ENCODE data around the gene CEACAM20. TPM values are rescaled to one million over a fixed set of nuclear protein-coding genes. Genes with fewer than 3 reads are reported as not detected.
A peak's percentile ranks its signal among the peaks of the same experiment; 100 is the strongest.

The CEACAM20 gene
- total RNA-seq (2022) (0.17 and 0.28 TPM in 2 replicates), Bru-seq, nascent RNA (percentile 19 among the genes with signal in this experiment), BruChase-seq, experiment 1, labeled RNA remaining after a 6-hour chase (percentile 27 among the genes with signal in this experiment), BruChase-seq, experiment 2, labeled RNA remaining after a 2-hour chase (percentile 21 among the genes with signal in this experiment)
- long read RNA-seq = 0 reads

DNA sequence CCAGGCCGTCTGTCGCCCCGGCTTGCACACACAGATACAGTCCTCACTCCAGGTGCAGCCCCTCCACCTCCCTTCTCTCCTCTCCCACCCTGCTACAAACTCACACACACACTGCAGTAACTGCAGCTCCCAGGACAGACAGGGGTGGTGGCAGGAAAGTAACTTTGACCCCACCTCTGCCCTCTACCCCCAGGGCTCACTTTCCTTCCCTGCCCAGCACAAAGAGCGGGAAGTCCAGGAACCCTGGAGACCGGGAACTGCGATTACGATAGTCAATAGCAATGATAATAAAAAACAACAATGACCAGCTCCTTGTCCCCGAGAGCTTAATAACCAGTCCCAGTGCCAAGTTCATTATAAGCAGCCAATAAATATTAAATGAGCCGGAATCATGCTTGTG lies at the start of gene CEACAM20:
Gene CEACAM20 (minus strand): TSS at position 140 of the 400 bp plus-strand sequence. CDS start 166 bp downstream, outside the sequence.
- Mint-ChIP-seq H3K4me1 (ENCODE audit: low read depth, unreplicated experiment) (peaks cover 17% of the 10 kb centered on the region), H3K27me3 (ENCODE audit: unreplicated experiment) (peaks cover 55% of the 10 kb centered on the region), H3K4me3 (ENCODE audit: low read depth, unreplicated experiment) (no peak within 1 kb of the TSS), H3K36me3 (ENCODE audit: insufficient read depth, unreplicated experiment) (no peaks in the 10 kb centered on the region), H3K27ac (ENCODE audit: unreplicated experiment) (no peak within 1 kb of the TSS), H3K9me3 (ENCODE audit: low read depth, unreplicated experiment) (no peaks in the 10 kb centered on the region)
- CTCF ChIA-PET = interaction anchor here (0.6 to 1.5 kb wide), 3 partner anchors 13 to 42 kb away, joined by 3 to 5 read pairs (median 4); no protein-coding TSS in a partner anchor
- DNase-seq = no peak
- intact Hi-C loops (cut with micrococcal nuclease; ENCODE audit: unreplicated experiment) = no loop called here
- no TSS peak for BruUV-seq (replicated peaks)
- TF ChIP-seq, protein P1, sequence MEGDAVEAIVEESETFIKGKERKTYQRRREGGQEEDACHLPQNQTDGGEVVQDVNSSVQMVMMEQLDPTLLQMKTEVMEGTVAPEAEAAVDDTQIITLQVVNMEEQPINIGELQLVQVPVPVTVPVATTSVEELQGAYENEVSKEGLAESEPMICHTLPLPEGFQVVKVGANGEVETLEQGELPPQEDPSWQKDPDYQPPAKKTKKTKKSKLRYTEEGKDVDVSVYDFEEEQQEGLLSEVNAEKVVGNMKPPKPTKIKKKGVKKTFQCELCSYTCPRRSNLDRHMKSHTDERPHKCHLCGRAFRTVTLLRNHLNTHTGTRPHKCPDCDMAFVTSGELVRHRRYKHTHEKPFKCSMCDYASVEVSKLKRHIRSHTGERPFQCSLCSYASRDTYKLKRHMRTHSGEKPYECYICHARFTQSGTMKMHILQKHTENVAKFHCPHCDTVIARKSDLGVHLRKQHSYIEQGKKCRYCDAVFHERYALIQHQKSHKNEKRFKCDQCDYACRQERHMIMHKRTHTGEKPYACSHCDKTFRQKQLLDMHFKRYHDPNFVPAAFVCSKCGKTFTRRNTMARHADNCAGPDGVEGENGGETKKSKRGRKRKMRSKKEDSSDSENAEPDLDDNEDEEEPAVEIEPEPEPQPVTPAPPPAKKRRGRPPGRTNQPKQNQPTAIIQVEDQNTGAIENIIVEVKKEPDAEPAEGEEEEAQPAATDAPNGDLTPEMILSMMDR (IDR thresholded peaks at IDR 0.05; ENCODE audit: unreplicated experiment) = no peak

DNA sequence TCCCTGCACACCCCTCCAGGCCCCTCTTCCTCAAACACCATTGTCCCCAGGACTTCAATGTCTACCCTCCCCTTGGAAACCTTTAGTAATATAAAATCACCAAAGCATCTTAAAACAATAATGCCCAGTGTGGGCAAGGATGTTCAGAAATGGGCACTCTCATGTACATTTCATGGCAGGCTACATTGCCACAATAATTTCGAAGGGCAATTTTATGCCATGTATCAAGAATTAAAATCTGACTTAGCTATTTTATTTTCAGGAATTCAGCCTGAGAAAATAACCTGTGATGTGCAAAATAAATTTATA lies 48.0 kb upstream of the CEACAM20 start:
- intact Hi-C loops (cut with micrococcal nuclease; ENCODE audit: unreplicated experiment) = loop anchor here (1.0 kb wide), 1 partner anchor 80 kb away; no protein-coding TSS in a partner anchor
- H3K4me1 Mint-ChIP-seq (ENCODE audit: low read depth, unreplicated experiment) = peaks cover 43% of the 10 kb centered on the region
- BruUV-seq (replicated peaks) = no TSS peak
- no peaks in the 10 kb centered on the region for H3K27me3 Mint-ChIP-seq (ENCODE audit: unreplicated experiment)
- no peaks in the 10 kb centered on the region for H3K36me3 Mint-ChIP-seq (ENCODE audit: insufficient read depth, unreplicated experiment)
- no peak overlapping the region for H3K4me3 Mint-ChIP-seq (ENCODE audit: low read depth, unreplicated experiment)
- no peak for DNase-seq
- TF ChIP-seq, protein P1 (IDR thresholded peaks at IDR 0.05; ENCODE audit: unreplicated experiment) = no peak
- H3K9me3 Mint-ChIP-seq (ENCODE audit: low read depth, unreplicated experiment) = no peaks in the 10 kb centered on the region
- CTCF ChIA-PET = interaction anchor here (0.7 to 1.7 kb wide), 17 partner anchors 9 to 268 kb away, joined by 3 to 29 read pairs (median 5); partner anchors contain the start of genes CBLC and PVR
- H3K27ac Mint-ChIP-seq (ENCODE audit: unreplicated experiment) = no peak overlapping the region

GRCh38 chr19:44576843-44577565 lies 47.5 kb upstream of the CEACAM20 start:
- intact Hi-C loops (cut with micrococcal nuclease; ENCODE audit: unreplicated experiment) = loop anchor here (1.0 kb wide), 1 partner anchor 80 kb away; no protein-coding TSS in a partner anchor
- H3K27ac Mint-ChIP-seq (ENCODE audit: unreplicated experiment) = no peak overlapping the region
- H3K4me1 Mint-ChIP-seq (ENCODE audit: low read depth, unreplicated experiment) = peaks cover 43% of the 10 kb centered on the region
- CTCF ChIA-PET = interaction anchor here (0.6 to 1.7 kb wide), 26 partner anchors 9 to 1141 kb away, joined by 3 to 29 read pairs (median 5); partner anchors contain the start of genes CBLC and PVR
- peak; percentile 78 for DNase-seq
- no TSS peak for BruUV-seq (replicated peaks)
- H3K4me3 Mint-ChIP-seq (ENCODE audit: low read depth, unreplicated experiment) = no peak overlapping the region
- no peaks in the 10 kb centered on the region for H3K36me3 Mint-ChIP-seq (ENCODE audit: insufficient read depth, unreplicated experiment)
- no peaks in the 10 kb centered on the region for H3K9me3 Mint-ChIP-seq (ENCODE audit: low read depth, unreplicated experiment)
- TF ChIP-seq, protein P1 (IDR thresholded peaks at IDR 0.05; ENCODE audit: unreplicated experiment) = peak; percentile 94
- H3K27me3 Mint-ChIP-seq (ENCODE audit: unreplicated experiment) = no peaks in the 10 kb centered on the region

DNA sequence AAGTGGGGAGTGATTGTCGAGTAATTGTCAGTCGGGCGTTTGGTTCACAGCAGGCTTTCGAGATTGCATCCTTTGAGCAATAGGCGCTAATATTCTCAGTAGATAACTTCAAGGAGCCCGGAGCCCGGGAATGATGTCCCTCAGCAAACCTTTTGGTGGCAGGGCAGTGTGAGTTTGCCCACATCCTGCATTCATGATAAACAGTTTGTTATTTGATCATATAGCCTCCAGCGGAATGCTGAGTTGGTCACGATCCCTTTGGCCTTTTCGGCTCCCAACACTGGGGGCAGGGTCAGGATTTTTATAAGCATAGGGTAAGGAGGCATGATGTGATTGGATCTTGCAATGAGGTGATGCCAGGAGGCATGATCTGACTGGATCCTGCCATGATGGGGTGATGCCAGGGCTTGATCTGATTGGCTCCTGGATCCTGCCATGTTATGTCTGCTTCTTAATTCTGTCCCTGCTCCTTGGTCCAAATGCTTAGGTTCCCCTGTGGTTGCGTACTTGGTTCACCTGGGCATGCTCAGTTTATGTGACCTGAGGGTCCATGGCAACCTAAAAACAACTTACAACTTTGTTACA lies 45.7 kb upstream of the CEACAM20 start:
- Mint-ChIP-seq H3K4me3 (ENCODE audit: low read depth, unreplicated experiment) (no peak overlapping the region), H3K9me3 (ENCODE audit: low read depth, unreplicated experiment) (no peaks in the 10 kb centered on the region), H3K27me3 (ENCODE audit: unreplicated experiment) (no peaks in the 10 kb centered on the region), H3K27ac (ENCODE audit: unreplicated experiment) (no peak overlapping the region), H3K36me3 (ENCODE audit: insufficient read depth, unreplicated experiment) (no peaks in the 10 kb centered on the region), H3K4me1 (ENCODE audit: low read depth, unreplicated experiment) (peaks cover 51% of the 10 kb centered on the region)
- TF ChIP-seq, protein P1 (IDR thresholded peaks at IDR 0.05; ENCODE audit: unreplicated experiment) = no peak
- no peak for DNase-seq
- no TSS peak for BruUV-seq (replicated peaks)
- intact Hi-C loops (cut with micrococcal nuclease; ENCODE audit: unreplicated experiment) = no loop called here
- CTCF ChIA-PET = interaction anchor here (2.0 kb wide), 1 partner anchor 81 kb away, joined by 9 read pairs; no protein-coding TSS in a partner anchor

All from Calu3 (cell line).